HG03439 (cell line): ENCODE results near the gene DGAT2L6.

Experiments
- ATAC-seq: cut with Tn5 transposase; IDR thresholded peaks from one replicate; pipeline ENCODE4 v1.9.1; 2021; ENCODE audit warnings: mild to moderate bottlenecking, moderate library complexity; ENCODE audit not compliant: unreplicated experiment

DGAT2L6 gene, protein sequence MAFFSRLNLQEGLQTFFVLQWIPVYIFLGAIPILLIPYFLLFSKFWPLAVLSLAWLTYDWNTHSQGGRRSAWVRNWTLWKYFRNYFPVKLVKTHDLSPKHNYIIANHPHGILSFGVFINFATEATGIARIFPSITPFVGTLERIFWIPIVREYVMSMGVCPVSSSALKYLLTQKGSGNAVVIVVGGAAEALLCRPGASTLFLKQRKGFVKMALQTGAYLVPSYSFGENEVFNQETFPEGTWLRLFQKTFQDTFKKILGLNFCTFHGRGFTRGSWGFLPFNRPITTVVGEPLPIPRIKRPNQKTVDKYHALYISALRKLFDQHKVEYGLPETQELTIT

DNA sequence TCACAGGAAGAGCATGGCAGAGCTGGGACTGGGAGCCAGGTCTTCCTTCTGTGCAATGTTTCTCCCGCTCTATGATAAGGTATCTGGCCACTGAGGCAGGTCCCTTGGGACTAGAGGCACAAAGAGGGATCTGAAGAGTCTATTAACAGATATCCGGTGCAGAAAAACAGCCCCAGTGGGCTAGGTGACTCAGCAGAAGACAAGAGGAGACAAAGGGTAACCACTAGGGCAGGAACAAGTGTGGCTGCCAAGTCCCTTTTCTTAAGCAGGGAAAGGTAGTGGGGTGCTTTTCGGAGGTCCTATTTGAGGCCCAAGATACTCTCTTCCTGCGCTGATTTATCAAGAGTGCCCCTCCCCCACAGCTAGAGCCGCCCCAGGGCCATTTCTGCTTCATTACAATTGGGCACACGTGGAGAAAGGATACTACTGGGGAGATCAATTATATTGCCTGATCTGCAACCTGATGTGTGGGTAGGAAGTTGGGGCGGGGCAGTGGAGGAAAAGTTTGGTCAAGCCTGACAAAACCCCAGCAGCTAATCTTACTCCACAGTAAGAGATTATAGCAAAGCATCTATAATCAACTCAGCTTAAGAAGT is at the start of gene DGAT2L6:
DGAT2L6 (plus strand) TSS at position 546 of the 596 bp plus-strand sequence. CDS start 100 bp downstream, outside the sequence.
- no peak for ATAC-seq

DNA sequence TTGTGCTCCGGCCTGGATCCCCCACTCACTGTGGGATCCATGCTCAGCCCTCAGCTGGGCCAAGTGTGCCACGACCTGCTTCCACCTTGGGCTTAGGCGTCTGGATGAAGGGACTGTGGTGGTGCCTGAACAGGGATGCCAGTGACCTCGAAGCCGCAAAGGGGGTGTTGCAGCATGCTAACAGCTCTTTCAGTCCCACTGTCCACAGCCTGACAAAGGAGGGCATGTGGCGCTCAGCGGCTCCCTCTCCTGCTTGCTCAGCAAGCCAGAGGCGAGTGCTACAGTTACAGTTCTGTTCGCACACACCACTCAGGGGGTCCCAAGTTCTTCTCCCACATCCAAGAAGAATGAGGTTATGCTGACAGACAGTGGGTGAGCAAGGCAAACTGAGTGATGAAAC is 49.2 kb upstream of the DGAT2L6 start:
- ATAC-seq, result no peak

DNA sequence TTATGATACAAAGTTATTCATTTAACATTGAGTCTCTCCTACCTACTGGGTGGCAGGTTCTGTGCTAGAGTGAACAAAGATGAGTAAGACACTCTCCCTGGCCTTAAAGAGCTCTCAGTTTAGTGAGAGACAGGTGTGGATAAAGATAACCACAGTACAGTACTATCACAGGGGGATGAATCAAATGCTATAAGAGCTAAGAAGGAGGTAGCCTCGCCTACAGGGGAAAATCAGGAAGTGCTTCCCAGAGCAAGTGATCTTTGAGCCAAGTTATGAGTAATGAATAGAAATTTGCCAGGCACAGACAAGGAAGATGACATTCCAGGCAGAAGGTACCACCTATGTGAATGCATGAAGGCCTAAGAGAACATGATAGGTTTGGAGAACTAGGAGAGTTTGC is 47.5 kb upstream of the DGAT2L6 start:
- ATAC-seq, result no peak

DNA sequence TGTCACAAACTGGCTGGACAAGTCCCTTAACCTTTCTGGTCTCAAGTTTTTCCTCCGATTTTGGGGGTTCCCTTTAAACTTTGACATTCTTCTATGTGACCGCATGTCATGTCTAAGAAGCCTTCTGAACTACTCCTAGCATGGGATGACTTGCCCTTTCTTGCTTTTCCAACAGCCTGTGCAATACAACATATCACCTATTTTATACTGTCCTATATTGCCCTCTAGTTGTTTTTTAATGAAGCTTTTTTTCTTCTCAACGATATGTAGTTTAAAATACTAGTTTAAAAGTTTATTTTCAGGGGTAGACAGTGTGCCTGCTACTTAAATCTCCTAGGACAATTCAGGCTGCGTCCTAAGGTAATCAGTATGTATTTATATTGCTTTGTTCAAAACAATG is 45.1 kb upstream of the DGAT2L6 start:
- no peak for ATAC-seq

DNA sequence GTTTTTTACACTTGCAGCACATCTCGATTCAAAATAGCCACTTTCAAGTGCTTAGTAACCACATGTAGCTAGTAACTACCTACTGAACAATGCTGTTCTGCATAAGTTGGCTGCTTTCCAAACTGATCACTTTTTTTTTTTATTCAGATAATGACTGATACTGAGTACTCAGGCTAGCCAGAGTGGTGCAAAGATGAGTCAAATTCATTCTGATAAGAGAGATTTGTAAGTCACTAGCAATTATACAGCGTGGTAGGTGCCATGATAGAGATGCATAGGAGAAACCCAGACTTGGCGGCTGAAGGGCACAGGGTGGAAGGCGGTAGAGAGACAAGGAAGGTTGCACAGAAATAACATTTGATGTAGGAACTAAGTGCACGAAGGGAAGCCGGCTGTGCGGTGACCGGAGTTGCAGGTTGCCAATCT is 44.4 kb upstream of the DGAT2L6 start:
- ATAC-seq, result peak; percentile 13

DNA sequence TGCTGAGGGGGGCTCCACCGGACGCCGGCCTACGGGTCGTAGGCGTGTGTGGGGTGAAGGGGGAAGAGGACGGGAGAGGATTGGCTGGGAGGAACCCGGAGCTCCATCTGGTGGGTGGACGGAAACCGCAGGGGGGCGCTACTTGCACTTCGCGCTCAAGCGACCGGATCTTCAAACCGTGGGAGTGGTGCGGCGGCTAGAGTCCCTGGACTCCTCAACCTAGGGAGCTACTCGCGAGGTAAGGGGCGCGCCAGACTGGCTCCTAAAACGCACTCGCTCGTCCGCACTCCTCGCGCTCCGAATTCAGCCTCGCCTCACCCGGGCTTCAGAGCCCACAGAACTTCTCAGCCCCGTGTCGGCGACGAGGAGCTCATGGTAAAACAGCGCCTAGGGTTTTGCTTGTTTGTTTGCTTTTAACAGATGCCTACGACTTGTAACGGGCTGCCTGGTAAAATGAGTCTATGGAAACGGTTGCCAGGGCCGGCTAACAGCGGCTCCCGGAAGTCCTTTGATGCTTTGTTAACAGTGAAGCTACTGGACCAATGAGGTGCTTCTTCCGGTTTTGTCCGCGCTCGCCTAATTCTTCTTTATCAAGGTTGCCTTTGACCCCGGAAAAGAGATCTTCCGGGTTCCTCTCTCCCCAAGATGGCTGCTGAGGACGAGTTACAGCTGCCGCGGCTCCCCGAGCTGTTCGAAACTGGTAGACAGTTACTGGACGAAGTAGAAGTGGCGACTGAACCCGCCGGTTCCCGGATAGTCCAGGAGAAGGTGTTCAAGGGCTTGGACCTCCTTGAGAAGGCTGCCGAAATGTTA is 43.8 kb upstream of the DGAT2L6 start, which contains the start of gene IGBP1:
IGBP1 (plus strand) TSS at position 145 of the 813 bp plus-strand sequence; CDS start at position 646, 501 bp downstream.
- ATAC-seq, result peak; percentile 97

DNA sequence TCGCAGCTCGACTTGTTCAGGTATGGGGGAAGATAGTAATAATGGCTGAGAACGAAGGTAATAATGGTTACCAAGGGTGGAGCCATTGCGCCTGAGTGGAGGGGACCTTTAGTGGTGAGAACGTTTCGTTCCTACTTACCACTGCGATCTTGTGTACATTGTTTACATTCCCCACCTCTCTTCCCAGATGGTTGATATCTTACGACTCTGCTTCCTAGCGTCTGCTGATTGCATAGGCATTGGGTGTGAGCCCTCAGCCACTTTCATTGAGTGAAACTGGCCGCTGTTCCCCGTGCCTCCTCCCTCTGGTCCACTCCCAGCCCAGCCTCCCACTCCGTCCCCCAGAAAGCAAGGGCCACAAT is 43.2 kb upstream of the DGAT2L6 start:
- ATAC-seq, result peak; percentile 16

DNA sequence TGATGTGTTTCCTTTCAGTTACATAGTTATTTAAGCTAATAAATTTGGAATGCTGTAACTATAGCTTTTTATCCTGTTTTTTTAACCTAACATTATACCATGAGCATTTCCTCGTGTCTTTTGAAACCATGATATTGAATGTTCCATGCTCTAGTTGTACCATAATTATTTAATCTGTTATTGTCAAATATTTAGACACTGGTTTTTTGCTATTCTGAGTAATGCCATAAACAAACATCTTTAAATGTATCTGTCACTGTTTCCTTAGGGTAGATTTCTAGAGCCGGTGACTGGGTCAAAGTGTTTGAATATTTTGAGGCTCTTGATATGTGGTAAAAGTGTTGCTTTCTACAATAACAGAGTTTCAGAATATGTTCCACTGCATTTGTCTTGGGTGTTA is 38.7 kb upstream of the DGAT2L6 start:
- no peak for ATAC-seq

DNA sequence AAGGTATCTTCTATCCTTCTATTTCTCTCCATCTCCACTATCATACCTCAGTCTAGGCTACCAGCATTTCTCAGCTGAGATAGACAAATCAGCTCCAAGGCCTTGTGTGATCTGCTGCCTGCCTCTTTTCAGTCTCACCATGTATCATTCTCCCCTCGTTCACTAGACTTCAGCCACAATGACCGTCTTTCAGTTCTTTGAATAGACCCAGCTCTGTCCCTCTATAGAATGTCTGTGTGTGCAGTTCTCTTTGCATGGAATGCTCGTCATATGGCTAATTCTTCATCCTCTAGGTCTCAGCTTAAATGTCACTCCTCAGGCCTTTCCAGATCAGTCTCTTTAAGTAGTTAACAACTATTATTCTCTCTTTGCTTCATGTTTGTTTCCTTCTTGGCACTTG is 37.5 kb upstream of the DGAT2L6 start:
- no peak for ATAC-seq

DNA sequence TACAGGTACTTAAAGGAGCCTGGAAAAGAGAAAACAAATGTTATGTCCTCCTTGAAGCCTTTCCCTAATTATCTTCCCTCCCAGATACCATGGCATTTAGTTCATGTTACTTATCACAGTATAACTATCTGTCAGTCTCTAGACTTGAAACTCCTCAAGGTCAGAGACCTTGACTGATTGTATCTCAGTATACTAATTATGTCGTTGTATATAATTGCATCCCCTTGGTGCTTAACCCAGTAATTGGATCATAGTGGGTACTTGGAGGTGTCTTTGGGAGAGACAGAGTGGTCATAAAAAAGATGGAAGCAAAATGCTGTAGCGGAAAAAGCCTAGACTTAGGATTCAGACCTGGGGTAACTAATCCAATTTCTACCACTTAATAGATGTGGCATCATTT is 35.9 kb upstream of the DGAT2L6 start:
- ATAC-seq, result no peak

DNA sequence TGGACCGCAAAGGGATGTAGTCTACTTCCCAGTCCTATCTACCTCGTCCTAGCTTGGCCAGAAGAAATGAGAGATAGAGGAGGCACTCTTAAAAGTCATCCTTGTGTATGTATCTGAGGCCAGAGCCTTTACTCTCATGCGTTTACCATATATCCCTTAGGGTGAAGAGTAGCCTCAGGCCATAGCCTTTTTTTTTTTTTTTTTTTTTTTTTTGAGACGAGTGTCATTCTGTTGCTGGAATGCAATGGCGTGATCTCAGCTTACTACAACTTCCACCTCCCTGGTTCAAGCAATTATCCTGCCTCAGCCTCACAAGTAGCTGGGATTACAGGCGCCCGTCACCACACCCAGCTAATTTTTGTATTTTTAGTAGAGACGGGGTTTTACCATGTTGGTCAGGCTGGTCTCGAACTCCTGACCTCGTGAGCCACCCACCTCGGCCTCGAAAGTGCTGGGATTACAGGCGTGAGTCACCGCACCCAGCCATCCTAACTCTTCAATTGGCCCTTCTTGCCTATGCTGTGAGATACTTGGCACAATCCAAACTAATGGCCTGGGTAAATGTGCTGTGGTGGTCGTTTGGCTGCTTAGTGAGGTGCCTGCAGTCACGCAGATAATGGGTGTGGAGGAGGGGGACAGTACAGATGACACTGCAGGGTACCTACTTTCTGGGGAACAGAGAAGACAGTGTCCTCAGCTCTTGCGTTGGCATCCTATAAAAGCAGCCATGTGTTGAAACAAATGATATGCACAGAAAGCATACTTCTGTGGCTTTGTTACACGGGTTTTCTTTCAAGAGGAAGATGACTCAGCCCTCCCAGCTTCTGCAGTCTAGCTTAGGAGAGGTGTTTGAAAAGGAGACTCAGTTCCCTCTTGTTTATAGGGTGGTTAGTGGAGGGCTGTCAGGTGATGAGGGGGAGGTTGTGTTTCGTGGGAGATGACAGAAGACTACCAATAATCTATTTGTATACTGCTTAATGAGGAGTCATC is 10.4 kb upstream of the DGAT2L6 start:
- ATAC-seq, result no peak

DNA sequence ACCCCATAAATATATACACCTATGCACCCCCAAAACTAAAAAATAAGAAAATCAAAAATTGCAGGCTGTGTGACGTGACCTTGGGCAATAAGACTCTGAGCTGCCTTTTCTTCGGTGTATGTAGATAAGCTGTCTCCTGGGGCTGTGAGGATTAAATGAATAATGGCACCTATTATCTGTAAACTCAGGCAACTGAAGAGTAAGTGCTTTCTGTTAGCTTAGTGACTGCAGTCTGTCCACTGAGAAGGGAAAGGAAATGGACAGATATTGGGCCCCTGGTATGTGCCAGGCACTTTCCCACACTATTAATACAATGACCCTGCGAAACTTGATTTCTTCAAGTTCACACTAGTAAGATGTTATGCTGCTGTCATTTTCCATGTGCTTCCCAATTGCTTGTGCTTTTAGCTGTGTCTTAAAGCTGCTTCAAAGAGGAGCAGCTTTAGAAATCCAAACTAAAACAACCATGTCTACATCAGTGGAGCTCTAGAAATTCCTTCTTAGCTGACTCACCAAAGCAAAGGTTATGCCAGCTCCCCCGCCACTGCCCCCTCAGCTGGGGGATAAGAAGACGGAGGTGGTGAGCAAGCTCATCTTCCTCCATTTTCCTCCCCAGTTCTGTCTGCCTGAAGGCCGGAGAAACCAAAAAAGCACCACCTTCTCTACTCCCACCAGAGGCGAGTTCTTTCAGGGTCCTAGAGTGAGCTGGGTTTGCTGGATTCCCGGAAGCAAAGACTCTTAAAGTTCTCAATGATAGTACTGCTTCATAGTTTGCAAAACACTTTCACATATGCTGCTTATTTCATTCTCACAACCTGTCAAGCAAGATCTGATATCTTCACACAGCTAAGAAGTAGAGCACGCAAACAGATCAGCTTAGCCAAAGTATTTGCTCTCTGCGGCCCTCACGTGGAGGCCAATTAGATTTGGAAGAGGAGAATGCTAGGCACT is 8.8 kb upstream of the DGAT2L6 start:
- ATAC-seq, result no peak

DNA sequence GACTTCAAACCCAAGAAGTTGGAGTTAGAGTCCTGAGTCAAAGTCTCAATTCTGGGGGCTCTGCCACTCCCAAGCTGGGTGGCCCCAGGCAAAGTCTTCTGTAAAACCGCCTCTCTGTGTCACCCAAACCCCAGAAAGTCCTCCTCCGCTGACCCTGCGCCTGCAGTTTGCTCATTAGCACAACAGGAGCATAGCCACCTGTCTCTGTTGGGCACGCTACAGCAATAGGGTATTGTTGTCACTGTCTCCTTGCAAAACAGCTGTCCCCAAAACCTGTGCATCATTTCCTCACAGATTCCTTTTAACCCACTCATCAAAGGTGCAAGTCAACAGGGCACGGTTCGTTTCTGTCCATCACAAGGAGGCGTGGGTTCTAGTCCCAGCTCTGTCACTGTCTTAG is 8.0 kb upstream of the DGAT2L6 start:
- ATAC-seq, result no peak

DNA sequence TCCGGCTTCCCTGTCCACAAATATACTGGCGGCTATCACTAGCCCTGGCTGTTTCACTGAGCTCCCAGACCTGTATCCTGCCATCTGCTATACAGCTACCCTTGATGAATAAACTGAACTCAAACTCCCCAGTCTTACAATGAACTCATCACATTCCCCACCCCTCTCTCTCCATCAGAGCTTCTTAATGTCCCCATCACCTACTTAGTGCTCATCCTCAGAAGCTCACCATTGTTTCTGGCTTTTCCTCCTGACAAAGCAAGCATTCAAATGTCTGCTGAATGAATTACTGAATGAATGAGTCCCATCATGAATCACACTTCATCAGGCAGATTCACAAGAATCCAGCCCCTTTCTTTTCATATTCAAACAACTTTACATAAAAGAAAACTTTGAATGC is 5.7 kb upstream of the DGAT2L6 start:
- ATAC-seq, result no peak

DNA sequence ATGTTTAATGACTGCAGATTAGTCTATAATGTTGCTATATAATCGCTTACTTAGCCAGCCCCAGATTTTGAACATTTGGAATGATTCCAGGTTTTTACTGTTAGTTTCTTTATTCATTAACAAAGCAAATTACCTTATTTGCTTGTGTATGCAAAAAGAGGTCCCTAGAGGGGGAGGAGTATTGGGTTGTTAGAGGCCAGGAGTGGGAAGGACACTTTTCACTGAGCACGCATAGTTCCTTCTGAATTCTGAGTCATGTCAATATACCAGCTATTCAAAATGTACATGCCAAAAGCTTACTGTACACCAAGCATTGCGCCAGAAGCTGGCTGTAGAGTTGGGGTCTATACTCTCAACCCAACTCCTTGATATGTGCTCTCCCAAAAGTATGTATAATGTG is 5.1 kb upstream of the DGAT2L6 start:
- ATAC-seq, result no peak

DNA sequence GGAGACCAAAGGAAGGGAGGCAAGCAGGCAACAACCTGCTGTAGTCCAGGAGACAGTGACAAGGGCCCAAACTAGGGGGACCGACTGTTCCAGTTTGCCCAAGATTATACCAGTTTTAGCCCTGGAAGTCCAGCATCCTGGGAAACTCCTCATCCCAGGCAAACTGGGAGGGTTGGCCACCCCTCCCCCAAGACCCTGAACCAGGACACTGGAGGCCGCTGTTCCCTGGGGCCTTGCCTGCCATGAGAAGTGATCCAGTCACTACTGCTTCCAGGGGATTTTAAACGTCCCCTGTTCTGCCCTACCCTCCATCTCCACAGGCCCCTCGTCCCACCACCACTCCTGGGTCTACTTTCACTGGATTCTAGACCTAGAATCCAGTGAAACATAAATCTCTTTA is 4.3 kb upstream of the DGAT2L6 start:
- no peak for ATAC-seq

DNA sequence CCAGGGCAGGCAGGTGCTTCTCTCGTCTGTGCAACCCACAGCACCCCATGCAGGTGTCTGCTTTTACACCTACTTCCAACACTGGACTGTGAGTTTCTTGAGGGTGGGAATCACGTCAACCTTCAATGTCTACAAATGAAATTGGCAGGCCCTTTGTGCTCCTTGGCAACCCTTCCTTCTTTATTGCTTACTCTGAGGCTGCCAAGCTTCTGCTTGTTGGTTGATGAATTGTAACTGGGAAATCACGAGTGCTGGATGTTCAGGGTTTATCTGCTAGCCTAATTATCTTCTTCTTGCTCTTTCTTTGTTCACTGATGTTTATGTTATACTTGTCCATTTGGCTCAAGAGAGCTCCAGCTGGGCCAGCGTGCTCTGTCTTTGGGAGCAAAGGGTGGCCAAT is 2.5 kb upstream of the DGAT2L6 start:
- no peak for ATAC-seq

DNA sequence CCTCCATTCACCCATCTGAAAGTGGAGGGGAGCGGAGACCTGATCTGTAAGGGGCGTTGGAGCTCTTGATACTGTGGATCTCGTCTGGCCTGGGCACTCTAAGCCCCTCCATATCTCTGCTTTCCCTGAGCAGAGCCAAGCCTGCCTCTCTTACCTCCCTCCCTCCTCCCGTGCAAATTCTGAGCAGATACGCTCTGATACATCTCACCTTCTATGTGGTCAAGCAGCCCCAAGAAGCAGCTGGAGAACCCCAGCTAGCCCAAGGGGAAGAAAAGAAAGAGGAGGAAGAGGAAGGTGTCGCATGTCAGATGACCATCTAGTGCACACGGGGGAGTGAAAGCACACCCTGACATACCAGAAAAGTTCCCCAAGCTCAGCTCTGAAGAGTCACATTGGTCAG is 1.9 kb upstream of the DGAT2L6 start:
- ATAC-seq, result no peak

DNA sequence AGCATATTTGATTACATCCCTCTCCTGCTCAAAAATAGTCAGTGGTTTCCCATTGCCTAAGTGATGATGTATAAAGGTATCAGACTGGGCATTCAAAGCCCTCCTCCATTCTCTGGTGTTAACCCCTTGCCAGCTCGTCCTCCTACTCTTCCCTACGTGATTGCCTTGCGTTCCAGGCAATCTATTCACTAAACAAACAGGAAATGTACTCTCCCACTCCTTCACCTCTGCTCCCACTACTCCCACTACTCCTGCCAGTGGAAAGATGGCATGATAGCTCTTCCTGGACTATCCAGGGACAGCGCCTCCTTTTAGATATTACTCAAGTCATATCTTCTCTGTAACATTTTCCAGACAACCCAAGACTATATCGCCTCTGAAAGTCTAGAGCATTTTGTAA is 5.8 kb downstream of the DGAT2L6 start:
- no peak for ATAC-seq

DNA sequence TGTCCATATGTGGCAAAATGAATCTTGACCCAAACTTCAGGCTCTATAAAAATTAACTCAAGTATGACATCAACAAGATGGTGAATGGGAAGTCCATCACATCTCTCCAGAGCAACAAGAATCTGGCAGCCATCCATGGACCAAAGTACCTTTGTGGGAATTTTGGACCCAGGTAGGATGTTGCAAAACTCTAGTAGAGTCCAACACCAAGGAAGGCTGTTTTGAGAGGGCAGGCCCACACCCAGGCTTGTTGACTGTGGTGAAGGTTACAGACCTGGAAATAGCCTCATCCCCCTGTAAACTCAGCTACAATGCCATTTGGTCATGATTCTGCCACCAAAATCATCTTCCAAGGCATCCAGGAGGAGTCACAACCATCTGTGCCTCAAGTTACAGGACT is 12.9 kb downstream of the DGAT2L6 start:
- ATAC-seq, result no peak
